ENCODE measurements around the gene GAPDHS. TPM values are rescaled to one million over a fixed set of nuclear protein-coding genes. Genes with fewer than 3 reads are reported as not detected.

Gene GAPDHS
- total RNA-seq, 1 experiment from 2014 or later: not detected

- Mint-ChIP-seq H3K4me3 (peak overlapping the region in 1 of 2 experiments; percentile 6; a peak in 2 of 5 replicates), H3K27me3 (ENCODE audit: low read depth) (peaks cover 34% of the 10 kb centered on the region), H3K9me3 (no peaks in the 10 kb centered on the region), H3K27ac (no peak overlapping the region; a peak in 1 of 7 replicates), H3K36me3 (ENCODE audit: insufficient read depth in 1 of 3, low read depth in 3 of 3) (peaks cover 0 to 22% (median 11%) of the 10 kb centered on the region in 3 experiments; a peak in 5 of 7 replicates), H3K4me1 (peaks cover 18 to 19% of the 10 kb centered on the region in 2 experiments)
- Histone ChIP-seq H3K27me3 (ENCODE audit: insufficient read depth, low read length) (no peaks in the 10 kb centered on the region), H2BK20ac (ENCODE audit: low read depth, low read length, poor library complexity, severe bottlenecking) (no peak overlapping the region), H3K4ac (ENCODE audit: low read depth, low read length) (no peak overlapping the region), H3K9ac (ENCODE audit: extremely low read depth, insufficient read length, low read length) (no peak overlapping the region), H3K56ac (ENCODE audit: insufficient read length, low read depth, low read length) (no peak overlapping the region), H3T11ph (ENCODE audit: low read length) (no peak overlapping the region), H3K14ac (ENCODE audit: insufficient read depth, low read length) (no peak overlapping the region), H2BK5ac (ENCODE audit: insufficient read length, low read length) (no peak overlapping the region), H4K91ac (ENCODE audit: insufficient read length, low read depth, low read length) (no peak overlapping the region), H2BK15ac (ENCODE audit: low read depth, low read length) (no peak overlapping the region), H3K27ac (ENCODE audit: insufficient read length, low read depth, low read length) (no peak overlapping the region), H4K8ac (replicated peaks; ENCODE audit: insufficient read length, low read depth, low read length) (no peak overlapping the region), H3K23ac (ENCODE audit: insufficient read length, low read depth, low read length) (no peak overlapping the region), H3K79me2 (ENCODE audit: insufficient read depth, low read length) (no peaks in the 10 kb centered on the region), H3K4me1 (ENCODE audit: insufficient read depth, low read length) (no peaks in the 10 kb centered on the region), H4K5ac (ENCODE audit: insufficient read length, low read depth, low read length) (peak overlapping the region; percentile 39), H3K9me3 (ENCODE audit: control insufficient read depth, low read depth, low read length) (no peaks in the 10 kb centered on the region), H3K18ac (ENCODE audit: insufficient read length, low read depth, low read length) (no peak overlapping the region), H4K20me1 (ENCODE audit: control insufficient read depth, insufficient read depth, insufficient read length) (no peaks in the 10 kb centered on the region), H3K4me2 (ENCODE audit: insufficient read depth, insufficient read length, low read length) (no peak overlapping the region), H2AK5ac (ENCODE audit: insufficient read length, low read length) (no peak overlapping the region), H3K79me1 (ENCODE audit: insufficient read depth, low read depth, low read length, poor library complexity, severe bottlenecking) (no peaks in the 10 kb centered on the region), H2AFZ (ENCODE audit: low read length) (no peak overlapping the region), H2BK120ac (ENCODE audit: low read depth, low read length, poor library complexity, severe bottlenecking) (no peak overlapping the region), H2BK12ac (ENCODE audit: insufficient read length, low read depth, low read length) (no peak overlapping the region), H3K23me2 (ENCODE audit: insufficient read length, low read depth, low read length, poor library complexity, severe bottlenecking) (peaks cover 2% of the 10 kb centered on the region)
- no CpG with 5 or more reads among the region's 13 CpGs for WGBS (ENCODE audit: extremely low coverage, insufficient read length, low lambda C conversion rate)
- TF ChIP-seq CTCF (conservative IDR thresholded peaks at IDR 0.05): no peak
- DNase-seq: no peak
Measured at GRCh38 chr19:35552534-35553384, 19.5 kb downstream of the GAPDHS start.

All from H9 (cell line).